Activated CD4-positive, CD25-positive, alpha-beta regulatory T cell treated with anti-CD3 and anti-CD28 coated beads, Interleukin-2, amount 50 U/mL, for 72 hours (primary cell): ENCODE measurements around the gene GADL1.

Experiments used
- DNase-seq: peaks from one replicate; pipeline ENCODE4 v3.0.0; 2021

Gene GADL1

GRCh38 chr3:30894521-30895251 lies at the start of gene GADL1:
Gene GADL1 (minus strand): TSS chr3:30894661. CDS start chr3:30894614, 47 bp downstream.
- DNase-seq = no peak

- DNase-seq = no peak
These were observed 49.7 kb upstream of the GADL1 start for GRCh38 chr3:30944124-30944523.

- no peak for DNase-seq
These were observed 48.7 kb upstream of the GADL1 start for GRCh38 chr3:30943206-30943605.

- no peak for DNase-seq
These were observed 46.9 kb upstream of the GADL1 start for GRCh38 chr3:30941342-30941741.

- no peak for DNase-seq
These were observed 46.3 kb upstream of the GADL1 start for GRCh38 chr3:30940740-30941139.

- no peak for DNase-seq
These were observed 39.7 kb upstream of the GADL1 start for GRCh38 chr3:30934208-30934550.

- no peak for DNase-seq
These were observed 39.2 kb upstream of the GADL1 start for GRCh38 chr3:30933478-30934207.

GRCh38 chr3:30932513-30933098 lies 38.1 kb upstream of the GADL1 start:
- no peak for DNase-seq

GRCh38 chr3:30924763-30925162 lies 30.3 kb upstream of the GADL1 start:
- no peak for DNase-seq

GRCh38 chr3:30919564-30919963 lies 25.1 kb upstream of the GADL1 start:
- DNase-seq = no peak

- DNase-seq = no peak
These were observed 24.3 kb upstream of the GADL1 start for GRCh38 chr3:30918761-30919160.

GRCh38 chr3:30915782-30916181 lies 21.3 kb upstream of the GADL1 start:
- no peak for DNase-seq

- no peak for DNase-seq
These were observed 20.2 kb upstream of the GADL1 start for GRCh38 chr3:30914696-30915095.

- DNase-seq = no peak
These were observed 18.7 kb upstream of the GADL1 start for GRCh38 chr3:30913176-30913575.

GRCh38 chr3:30912301-30912700 lies 17.8 kb upstream of the GADL1 start:
- no peak for DNase-seq

- DNase-seq = no peak
These were observed 14.1 kb upstream of the GADL1 start for GRCh38 chr3:30908456-30909037.

- no peak for DNase-seq
These were observed 10.5 kb upstream of the GADL1 start for GRCh38 chr3:30904996-30905395.

- DNase-seq = no peak
These were observed 868 bp upstream of the GADL1 start for GRCh38 chr3:30895329-30895728.

GRCh38 chr3:30893678-30894325 lies 659 bp downstream of the GADL1 start:
- no peak for DNase-seq

- DNase-seq = no peak
These were observed 3.6 kb downstream of the GADL1 start for GRCh38 chr3:30890907-30891306.

- DNase-seq = no peak
These were observed 7.6 kb downstream of the GADL1 start for GRCh38 chr3:30886888-30887287.

- DNase-seq = no peak
These were observed 15.6 kb downstream of the GADL1 start for GRCh38 chr3:30878862-30879261.

- DNase-seq = no peak
These were observed 19.0 kb downstream of the GADL1 start for GRCh38 chr3:30875505-30875904.
